Activated CD4-positive, alpha-beta T cell treated with anti-CD3 and anti-CD28 coated beads, Interleukin-2, amount 50 U/mL, for 4 hours (primary cell): Measurements from ENCODE around the gene ASCC1.
"Not testable (repeated sequence)": the region's sequence is repeated elsewhere in the genome, so short reads cannot be mapped to it uniquely, and the experiment has no call there.

Experiments used
- DNase-seq, 2 experiments: peaks; one replicate each; pipeline ENCODE4 v3.0.0-alpha.2; 2020

The ASCC1 gene

DNA sequence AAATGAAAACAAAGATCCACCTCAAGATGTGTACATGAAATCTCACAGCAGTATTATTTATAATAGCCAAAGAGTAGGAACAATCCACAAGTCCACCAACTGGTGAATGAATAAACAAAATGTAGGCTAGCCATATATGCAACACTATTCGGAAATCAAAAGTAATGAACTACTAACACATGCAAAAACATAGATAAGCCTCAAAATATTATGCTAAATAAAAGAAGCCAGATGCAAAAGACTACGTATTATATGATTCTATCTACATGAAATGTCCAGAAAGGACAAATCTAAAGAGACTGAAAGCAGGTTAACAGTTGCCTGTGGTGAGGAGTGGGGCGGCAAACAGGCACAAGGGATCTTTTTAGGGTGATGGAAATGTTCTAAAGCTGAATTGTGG lies 49.0 kb downstream of the ASCC1 start:
- no peak for DNase-seq

DNA sequence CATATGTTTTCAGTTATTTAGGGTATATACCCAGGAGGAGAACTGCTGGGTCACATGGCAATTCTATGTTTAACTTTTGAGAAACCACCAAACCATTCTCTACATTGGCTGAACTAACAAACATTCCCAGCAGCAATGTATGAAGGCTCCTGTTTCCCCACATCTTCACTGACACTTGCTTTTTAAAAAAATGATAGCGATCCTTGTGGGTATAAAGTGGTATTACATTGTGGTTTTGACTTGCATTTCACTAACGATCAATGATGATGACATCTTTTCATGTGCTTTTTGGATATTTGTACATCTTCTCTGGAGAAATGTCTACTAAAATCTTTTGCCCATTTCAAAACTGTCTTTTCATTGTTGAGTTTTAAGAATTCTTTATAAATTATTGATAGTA lies 51.5 kb downstream of the ASCC1 start:
- DNase-seq, result no peak

DNA sequence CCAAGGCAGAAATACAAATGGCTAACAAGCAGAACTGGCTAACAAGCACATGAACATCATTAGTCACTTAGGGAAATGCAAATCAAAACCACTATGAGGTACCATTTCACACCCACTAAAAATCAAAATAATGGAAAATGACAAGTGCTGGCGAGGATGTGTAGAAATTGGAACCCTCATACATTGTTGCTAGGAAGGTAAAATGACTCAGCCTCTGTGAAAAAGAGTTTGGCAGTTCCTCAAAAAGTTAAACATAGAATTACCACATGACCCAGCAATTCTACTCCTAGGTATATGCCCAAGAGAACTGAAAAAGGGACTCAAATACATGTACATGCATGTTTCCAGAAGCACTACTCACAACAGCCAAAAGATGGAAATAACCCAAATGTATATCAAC lies 53.1 kb downstream of the ASCC1 start:
- no peak for DNase-seq

GRCh38 chr10:72158176-72158575 lies 57.9 kb downstream of the ASCC1 start:
- DNase-seq, result no peak

GRCh38 chr10:72156223-72156622 lies 59.9 kb downstream of the ASCC1 start:
- DNase-seq, result no peak

GRCh38 chr10:72152286-72152685 lies 63.8 kb downstream of the ASCC1 start:
- no peak for DNase-seq

DNA sequence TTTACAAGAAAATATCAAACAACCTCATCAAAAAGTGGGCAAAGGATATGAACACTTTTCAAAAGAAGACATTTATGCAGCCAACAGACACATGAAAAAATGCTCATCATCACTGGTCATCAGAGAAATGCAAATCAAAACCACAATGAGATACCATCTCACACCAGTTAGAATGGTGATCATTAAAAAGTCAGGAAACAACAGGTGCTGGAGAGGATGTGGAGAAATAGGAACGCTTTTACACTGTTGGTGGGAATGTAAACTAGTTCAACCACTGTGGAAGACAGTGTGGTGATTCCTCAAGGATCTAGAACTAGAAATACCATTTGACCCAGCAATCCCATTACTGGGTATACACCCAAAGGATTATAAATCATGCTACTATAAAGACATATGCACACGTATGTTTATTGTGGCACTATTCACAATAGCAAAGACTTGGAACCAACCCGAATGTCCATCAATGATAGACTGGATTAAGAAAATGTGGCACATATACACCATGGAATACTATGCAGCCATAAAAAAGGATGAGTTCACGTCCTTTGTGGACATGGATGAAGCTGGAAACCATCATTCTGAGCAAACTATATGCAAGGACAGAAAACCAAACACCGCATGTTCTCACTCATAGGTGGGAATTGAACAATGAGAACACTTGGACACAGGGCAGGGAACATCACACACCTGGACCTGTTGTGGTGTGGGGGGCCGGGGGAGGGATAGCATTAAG lies 65.2 kb downstream of the ASCC1 start:
- not testable (repeated sequence) for DNase-seq

DNA sequence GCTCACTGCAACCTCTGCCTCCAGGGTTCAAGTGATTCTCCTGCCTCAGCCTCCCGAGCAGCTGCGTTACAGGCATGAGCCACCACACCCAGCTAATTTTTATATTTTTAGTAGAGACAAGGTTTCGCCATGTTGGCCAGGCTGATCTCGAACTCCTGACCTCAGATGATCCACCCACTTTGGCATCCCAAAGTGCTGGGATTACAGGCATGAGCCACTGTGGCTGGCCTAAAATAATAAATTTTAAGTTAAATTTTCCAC lies 68.8 kb downstream of the ASCC1 start:
- not testable (repeated sequence) for DNase-seq

DNA sequence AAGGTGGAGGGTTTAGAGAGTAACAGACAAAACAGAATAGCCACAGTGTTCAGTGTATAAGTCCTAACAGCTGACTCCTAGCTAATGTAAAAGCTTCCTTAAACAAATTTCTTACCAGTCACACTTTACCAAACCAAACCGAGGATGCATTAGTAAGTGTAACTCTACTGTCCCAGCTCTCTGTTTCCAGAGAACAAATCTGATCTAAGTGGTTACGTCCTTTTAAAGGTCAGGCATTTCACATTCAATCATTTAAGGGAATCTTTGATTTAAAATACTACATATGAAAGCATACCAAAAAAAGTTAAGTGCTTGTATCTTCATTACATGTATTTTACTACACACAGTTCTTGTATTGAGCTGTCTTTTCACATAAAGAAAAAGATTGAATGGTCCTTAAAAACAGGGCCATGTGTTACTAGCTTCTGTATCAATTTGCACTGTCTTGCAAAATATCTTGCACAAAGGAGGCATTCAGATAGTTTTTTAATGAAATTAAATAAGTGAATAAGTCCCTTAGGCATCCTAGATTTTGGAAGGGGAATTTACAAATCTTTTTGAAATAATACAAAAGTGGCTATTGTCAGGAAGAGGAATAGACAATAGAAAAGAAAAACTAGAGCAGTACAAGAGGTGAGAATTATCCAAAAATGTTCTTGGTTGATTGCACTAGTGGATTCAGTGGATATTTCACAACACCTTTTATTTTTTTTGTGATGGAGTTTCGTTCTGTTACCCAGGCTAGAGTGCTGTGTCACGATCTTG lies 69.3 kb downstream of the ASCC1 start:
- no peak for DNase-seq

DNA sequence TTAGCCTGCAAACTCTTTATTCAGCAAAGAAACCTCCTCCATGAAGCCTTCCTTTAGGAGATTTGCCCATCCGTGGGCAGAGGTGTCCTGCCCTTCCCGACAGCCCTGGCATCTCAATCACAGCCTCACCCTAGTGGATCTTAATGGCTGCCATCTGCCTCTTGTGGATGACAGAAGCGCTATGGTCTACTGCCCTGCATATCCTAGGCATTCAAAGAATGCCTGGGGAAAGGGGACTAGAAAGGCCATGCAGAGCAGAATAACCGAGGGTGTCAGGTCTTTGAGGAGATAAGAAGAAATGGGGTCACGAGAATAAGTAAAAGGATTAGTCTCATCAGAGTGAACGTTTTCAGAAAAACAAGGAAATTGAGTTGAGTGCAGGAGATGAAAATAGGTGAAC lies 70.0 kb downstream of the ASCC1 start:
- no peak for DNase-seq

- DNase-seq, result no peak
Measured at GRCh38 chr10:72145657-72146056, 70.4 kb downstream of the ASCC1 start.

GRCh38 chr10:72140850-72141249 lies 75.2 kb downstream of the ASCC1 start:
- DNase-seq, result no peak

DNA sequence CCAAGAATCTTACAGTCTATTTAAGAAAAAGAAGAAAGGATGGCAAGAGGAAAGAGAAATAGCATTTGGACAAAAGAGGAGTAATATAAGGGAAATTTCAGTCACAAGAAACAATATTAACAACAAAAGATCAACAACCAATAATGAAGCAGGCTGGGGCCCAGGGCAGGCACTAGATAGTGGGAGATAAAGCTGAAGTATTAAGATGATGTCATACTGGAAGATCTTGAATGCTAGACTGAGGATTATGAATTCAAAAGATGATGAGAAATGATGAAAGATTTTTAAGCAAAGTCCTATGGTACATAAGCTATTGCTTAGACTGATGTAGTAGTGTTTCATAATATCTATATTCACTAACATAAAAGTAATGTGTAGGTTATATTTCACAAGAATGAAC lies 75.9 kb downstream of the ASCC1 start:
- no peak for DNase-seq

DNA sequence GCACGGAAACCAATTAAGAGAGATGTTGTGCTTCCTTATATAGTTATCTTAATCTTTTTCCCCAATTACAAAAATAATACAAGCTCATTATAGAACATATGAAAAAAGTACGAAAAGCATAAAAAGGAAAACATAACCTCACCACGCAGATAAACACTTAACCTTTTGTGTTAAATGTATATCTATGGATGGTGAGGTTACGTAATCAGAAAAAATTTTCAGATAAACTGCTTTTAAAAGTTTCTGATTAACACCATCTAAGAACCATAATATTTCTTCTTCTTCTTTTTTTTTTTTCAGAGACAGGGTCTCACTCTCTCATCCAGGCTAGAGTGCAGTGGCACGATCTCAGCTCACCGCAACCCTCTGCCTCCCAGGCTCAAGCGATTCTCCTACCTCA lies 78.5 kb downstream of the ASCC1 start:
- DNase-seq, result no peak

DNA sequence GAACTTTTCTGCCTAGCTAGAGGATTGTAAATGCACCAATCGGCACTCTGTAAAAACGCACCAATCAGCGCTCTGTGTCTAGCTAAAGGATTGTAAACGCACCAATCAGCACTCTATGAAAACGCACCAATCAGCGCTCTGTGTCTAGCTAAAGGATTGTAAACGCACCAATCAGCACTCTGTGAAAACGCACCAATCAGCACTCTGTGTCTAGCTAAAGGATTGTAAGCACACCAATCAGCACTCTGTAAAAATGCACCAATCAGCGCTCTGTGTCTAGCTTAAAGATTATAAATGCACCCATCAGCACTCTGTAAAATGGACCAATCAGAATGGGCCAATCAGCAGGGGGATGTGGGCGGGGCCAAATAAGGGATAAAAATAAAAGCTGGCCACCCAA lies 79.9 kb downstream of the ASCC1 start:
- DNase-seq, result not testable (repeated sequence)

GRCh38 chr10:72134785-72135767 lies 81.0 kb downstream of the ASCC1 start:
- DNase-seq, result no peak

- DNase-seq, result no peak
Measured at GRCh38 chr10:72133517-72133916, 82.6 kb downstream of the ASCC1 start.

- DNase-seq, result no peak
Measured at GRCh38 chr10:72132854-72133253, 83.2 kb downstream of the ASCC1 start.

DNA sequence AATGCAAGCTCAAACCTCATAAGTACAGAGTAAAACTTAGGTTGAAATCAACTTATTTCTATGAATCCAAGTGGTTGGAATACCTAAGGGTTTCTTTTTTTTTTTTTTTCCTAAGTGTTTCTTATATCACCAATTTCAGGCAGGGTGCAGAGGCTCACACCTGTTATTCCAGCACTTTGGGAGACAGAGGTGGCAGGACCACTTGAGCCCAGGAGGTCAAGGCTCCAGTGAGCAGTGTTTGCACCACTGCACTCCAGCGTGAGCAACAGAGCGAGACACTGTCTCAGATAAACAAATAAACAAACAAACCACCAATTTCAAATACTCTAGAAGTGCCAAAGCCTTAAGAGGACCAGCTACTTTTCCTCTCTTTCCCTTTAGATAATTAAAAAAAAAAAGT lies 88.5 kb downstream of the ASCC1 start:
- DNase-seq, result no peak

- no peak for DNase-seq
Measured at GRCh38 chr10:72126872-72127232, 89.2 kb downstream of the ASCC1 start.

DNA sequence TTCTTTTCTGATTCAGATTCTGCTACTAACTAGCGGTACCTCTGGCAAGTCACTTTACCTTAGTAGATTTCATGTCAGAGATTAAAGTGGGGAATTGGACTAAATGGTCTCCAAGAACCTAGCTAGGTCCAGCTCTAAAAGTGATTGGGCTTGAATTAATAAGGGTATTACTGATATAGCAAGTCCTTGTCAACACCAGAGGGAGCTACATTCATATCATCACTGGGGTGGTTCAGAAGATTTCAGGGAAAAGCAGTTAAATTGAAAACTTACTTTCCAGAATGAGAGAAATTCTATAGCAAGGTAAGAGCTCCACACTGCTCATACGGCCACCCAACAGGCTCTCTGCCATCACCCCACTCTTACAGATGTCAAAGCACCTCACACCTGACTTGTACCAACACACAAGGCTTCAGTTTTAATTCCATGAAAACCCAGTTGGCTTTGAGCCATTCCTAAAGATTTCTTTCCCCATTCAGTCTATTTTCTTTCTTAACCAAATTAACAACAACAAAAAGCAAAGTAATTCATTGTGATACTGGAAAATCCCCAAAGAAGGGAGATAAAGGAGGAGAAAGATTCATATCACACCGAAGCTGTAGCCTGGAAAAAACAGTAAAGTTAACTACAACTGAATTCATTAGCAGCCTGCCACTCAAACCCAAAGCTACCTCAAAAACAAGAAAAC lies 89.7 kb downstream of the ASCC1 start:
- DNase-seq, result no peak

DNA sequence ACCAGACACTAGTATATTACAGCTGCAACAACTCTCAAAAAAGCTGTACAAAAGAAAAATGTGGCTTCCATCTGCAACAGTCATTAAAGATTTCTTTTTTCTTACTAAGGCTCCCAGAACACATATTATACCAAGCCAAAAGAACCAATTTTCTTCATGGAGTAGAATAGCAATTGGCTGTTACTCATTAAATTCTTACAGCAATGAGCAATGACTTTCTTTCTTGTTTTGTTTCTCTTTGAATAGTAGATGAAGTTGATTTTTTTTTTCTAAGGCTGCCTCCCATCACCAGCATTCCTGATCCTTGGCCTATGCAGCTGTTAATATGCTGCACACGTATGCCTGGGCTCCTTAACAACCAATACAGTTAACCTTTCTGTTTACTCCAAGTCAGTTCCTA lies 91.1 kb downstream of the ASCC1 start:
- DNase-seq, result no peak

DNA sequence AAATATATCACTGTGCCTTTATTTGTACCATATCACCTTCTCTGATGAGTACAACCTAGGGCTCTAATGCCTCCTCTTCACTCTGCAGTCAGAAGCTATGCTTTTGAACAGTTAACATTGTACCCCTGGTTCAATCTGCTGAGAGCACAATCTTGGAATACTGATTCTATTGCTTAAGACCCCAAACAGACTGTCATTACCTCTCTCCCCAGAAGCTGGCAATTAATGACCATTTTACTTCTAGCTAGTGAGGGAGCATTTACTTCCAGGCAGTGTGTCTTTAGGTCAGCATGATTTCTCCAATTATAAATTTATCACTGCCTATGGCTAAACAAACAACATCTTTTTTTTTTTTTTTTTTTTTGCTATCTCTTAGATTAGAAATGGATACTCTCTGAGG lies 91.7 kb downstream of the ASCC1 start:
- DNase-seq, result no peak
